SK-N-SH (cell line): ENCODE results near the gene PARD3B.

ENCODE experiments used
- CTCF ChIP-seq: fragments of 200-600 bp; sonication (generic); IDR thresholded peaks from 2 replicates; pipeline ENCODE4 v1.6.1; 2017; ENCODE audit warnings: antibody characterized with exemption, mild to moderate bottlenecking, moderate library complexity
- EP300 ChIP-seq, 2 experiments: IDR thresholded peaks; 2 replicates each; pipeline versions ENCODE4 v1.4.0 to v1.6.1; 2012; ENCODE audit warnings: borderline replicate concordance in 1 of 2, low read depth in 1 of 2, low read length in 1 of 2
- MXI1 ChIP-seq: IDR thresholded peaks from 2 replicates; pipeline ENCODE4 v1.6.1; 2012; ENCODE audit warnings: mild to moderate bottlenecking, low read depth, low read length, improper control_type of control experiment
- NFIC ChIP-seq: IDR thresholded peaks from 2 replicates; pipeline ENCODE4 v1.4.0; 2012; ENCODE audit warnings: borderline replicate concordance
- POLR2AphosphoS5 ChIP-seq: IDR thresholded peaks from 2 replicates; pipeline ENCODE4 v1.6.1; 2012; ENCODE audit warnings: low read depth, low read length
- RFX5 ChIP-seq: IDR thresholded peaks from 2 replicates; pipeline ENCODE4 v1.6.1; 2012; ENCODE audit warnings: mild to moderate bottlenecking, improper control_type of control experiment, low read length
- TF ChIP-seq, protein P1 (sequence below): IDR thresholded peaks from 2 replicates; pipeline ENCODE4; 2012
- TF ChIP-seq, protein P2 (sequence below): fragments of 150-350 bp; IDR thresholded peaks from 2 replicates; pipeline ENCODE4 v1.6.1; 2017; ENCODE audit warnings: antibody characterized with exemption, low read length, low read depth, borderline replicate concordance

GRCh38 chr2:205471776-205472175, 926.5 kb downstream of the PARD3B start:
- no peak for TF ChIP-seq POLR2AphosphoS5
- TF ChIP-seq, protein P1, sequence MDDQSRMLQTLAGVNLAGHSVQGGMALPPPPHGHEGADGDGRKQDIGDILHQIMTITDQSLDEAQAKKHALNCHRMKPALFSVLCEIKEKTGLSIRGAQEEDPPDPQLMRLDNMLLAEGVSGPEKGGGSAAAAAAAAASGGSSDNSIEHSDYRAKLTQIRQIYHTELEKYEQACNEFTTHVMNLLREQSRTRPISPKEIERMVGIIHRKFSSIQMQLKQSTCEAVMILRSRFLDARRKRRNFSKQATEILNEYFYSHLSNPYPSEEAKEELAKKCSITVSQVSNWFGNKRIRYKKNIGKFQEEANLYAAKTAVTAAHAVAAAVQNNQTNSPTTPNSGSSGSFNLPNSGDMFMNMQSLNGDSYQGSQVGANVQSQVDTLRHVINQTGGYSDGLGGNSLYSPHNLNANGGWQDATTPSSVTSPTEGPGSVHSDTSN: no peak
- TF ChIP-seq CTCF: no peak
- TF ChIP-seq RFX5: no peak
- TF ChIP-seq, protein P2, sequence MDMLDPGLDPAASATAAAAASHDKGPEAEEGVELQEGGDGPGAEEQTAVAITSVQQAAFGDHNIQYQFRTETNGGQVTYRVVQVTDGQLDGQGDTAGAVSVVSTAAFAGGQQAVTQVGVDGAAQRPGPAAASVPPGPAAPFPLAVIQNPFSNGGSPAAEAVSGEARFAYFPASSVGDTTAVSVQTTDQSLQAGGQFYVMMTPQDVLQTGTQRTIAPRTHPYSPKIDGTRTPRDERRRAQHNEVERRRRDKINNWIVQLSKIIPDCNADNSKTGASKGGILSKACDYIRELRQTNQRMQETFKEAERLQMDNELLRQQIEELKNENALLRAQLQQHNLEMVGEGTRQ: no peak
- TF ChIP-seq NFIC: no peak
- TF ChIP-seq EP300 (IDR thresholded peaks at IDR 0.05; ENCODE audit: borderline replicate concordance in 1 of 2, low read depth in 1 of 2, low read length in 1 of 2): no peak
- TF ChIP-seq MXI1: no peak
